ENCODE results near the gene NEO1. TPM values are rescaled to one million over a fixed set of nuclear protein-coding genes. Genes with fewer than 3 reads are reported as not detected.
A peak's percentile ranks its signal among the peaks of the same experiment; 100 is the strongest.

NEO1 gene
- total RNA-seq, 2 experiments from 2014 or later: 8.3 to 9.3 TPM

DNA sequence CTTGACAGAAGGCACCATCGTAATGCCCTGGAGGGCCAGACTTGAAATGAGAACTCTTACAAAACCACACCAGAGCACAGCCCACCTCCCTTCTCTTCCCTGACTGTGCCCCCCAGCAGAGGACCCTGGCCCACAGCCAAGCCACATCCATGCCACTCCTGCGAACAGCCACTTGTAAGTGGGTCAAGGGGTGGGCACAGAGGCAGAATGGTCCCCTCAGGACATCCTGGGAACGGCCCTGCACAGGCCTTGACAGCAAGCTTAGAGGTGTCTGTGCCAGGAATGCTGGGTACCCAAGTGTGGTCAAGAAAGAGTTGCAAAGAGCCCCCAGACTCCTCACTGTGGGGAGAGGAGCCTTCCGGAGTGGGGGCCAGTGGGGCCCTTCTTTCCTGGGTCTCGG, 283.2 kb downstream of the NEO1 start:
- Mint-ChIP-seq H3K36me3 (no peaks in the 10 kb centered on the region), H3K27ac (no peak overlapping the region), H3K9me3 (no peaks in the 10 kb centered on the region), H3K4me3 (no peak overlapping the region), H3K27me3 (no peaks in the 10 kb centered on the region), H3K4me1 (ENCODE audit: low read depth) (no peaks in the 10 kb centered on the region)
- DNase-seq: no peak
- ChIA-PET POLR2A (no interaction called here), CTCF (no interaction called here)
- intact Hi-C loops (cut with micrococcal nuclease): no loop called here

DNA sequence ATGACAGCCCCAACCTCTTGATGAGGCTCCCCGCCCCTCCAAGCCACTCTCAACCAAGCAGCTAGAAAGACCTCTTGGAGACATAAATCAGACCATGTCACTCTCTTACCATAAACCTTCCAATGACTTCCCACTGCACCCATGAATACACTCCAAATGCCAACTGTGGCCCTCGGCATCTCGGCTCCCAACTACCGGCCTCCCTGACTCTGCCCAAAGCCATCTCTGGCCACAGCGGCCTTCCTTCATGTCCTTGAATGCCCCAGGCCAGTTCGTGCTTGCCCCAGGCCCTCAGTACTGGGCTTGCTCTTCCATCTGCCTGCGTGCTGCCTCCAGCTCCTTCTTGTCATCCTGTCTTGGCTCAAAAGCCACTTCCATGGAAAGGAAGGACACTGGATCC, 284.5 kb downstream of the NEO1 start:
- no peak for DNase-seq
- ChIA-PET POLR2A (no interaction called here), CTCF (no interaction called here)
- Mint-ChIP-seq H3K36me3 (no peaks in the 10 kb centered on the region), H3K4me1 (ENCODE audit: low read depth) (no peaks in the 10 kb centered on the region), H3K27ac (no peak overlapping the region), H3K9me3 (no peaks in the 10 kb centered on the region), H3K4me3 (no peak overlapping the region), H3K27me3 (no peaks in the 10 kb centered on the region)
- intact Hi-C loops (cut with micrococcal nuclease): no loop called here

DNA sequence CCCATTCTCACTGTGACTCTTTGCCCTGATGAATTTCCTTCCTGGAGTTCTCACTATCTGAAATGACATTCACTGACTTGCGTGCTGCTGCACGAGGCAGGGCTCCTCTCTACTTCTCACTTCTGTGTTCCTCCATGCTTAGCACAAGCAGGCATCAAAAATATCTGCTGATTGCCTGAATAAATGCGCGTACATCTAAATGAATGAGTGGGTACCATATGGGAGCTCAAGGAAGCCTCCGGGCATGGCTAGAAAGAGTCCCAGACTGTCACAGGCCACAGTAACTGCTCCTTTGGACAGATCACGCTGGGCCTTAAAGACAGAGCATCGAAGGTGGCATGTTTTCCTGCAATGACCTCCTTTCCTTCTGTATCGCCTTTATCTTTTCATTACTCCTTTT, 284.9 kb downstream of the NEO1 start:
- ChIA-PET CTCF (no interaction called here), POLR2A (no interaction called here)
- Mint-ChIP-seq H3K27ac (no peak overlapping the region), H3K4me3 (no peak overlapping the region), H3K4me1 (ENCODE audit: low read depth) (no peaks in the 10 kb centered on the region), H3K36me3 (no peaks in the 10 kb centered on the region), H3K9me3 (no peaks in the 10 kb centered on the region), H3K27me3 (no peaks in the 10 kb centered on the region)
- no peak for DNase-seq
- intact Hi-C loops (cut with micrococcal nuclease): no loop called here

DNA sequence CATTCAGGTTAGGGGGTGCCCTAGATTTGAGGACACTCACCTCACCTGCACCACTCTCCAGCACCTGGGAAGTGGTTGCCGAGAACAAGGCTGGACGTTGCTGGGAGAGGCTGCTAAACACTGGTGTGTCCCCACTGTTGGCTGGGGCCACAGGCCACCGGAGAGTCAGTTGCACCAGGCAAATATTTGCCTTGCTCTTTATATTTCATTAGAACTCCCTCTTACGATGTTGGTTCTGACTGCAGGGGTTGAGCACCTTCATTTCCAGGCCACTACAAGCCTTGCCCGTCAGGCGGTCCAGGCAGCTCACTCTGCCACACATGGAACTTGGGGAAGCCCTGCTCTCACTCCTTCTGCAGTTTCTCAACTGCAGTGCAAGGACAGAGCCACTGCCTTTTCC, 285.8 kb downstream of the NEO1 start:
- CTCF ChIA-PET: no interaction called here
- intact Hi-C loops (cut with micrococcal nuclease): no loop called here
- peaks cover 6% of the 10 kb centered on the region for H3K9me3 Mint-ChIP-seq
- POLR2A ChIA-PET: no interaction called here
- DNase-seq: no peak
- no peaks in the 10 kb centered on the region for H3K4me1 Mint-ChIP-seq (ENCODE audit: low read depth)
- peaks cover 2% of the 10 kb centered on the region for H3K36me3 Mint-ChIP-seq
- no peak overlapping the region for H3K4me3 Mint-ChIP-seq
- no peak overlapping the region for H3K27ac Mint-ChIP-seq
- H3K27me3 Mint-ChIP-seq: peaks cover 3% of the 10 kb centered on the region

- CTCF ChIA-PET: interaction anchor here (0.6 to 0.8 kb wide), 2 partner anchors 27 to 617 kb away, joined by 3 read pairs; no protein-coding TSS in a partner anchor
- no peaks in the 10 kb centered on the region for H3K4me1 Mint-ChIP-seq (ENCODE audit: low read depth)
- peaks cover 3% of the 10 kb centered on the region for H3K27me3 Mint-ChIP-seq
Observed at GRCh38 chr15:73338606-73339374, 286.5 kb downstream of the NEO1 start.

GRCh38 chr15:73340502-73341192, 288.4 kb downstream of the NEO1 start:
- peaks cover 2% of the 10 kb centered on the region for H3K36me3 Mint-ChIP-seq

More at GRCh38 chr15:73338606-73339374, 286.5 kb downstream of the NEO1 start:
- peaks cover 14% of the 10 kb centered on the region for H3K9me3 Mint-ChIP-seq
- intact Hi-C loops (cut with micrococcal nuclease): no loop called here
- DNase-seq: no peak
- H3K4me3 Mint-ChIP-seq: no peak overlapping the region
- POLR2A ChIA-PET: no interaction called here
- H3K27ac Mint-ChIP-seq: no peak overlapping the region
- peaks cover 2% of the 10 kb centered on the region for H3K36me3 Mint-ChIP-seq

GRCh38 chr15:73341886-73342600, 289.8 kb downstream of the NEO1 start:
- intact Hi-C loops (cut with micrococcal nuclease): no loop called here
- Mint-ChIP-seq H3K36me3 (peaks cover 2% of the 10 kb centered on the region), H3K4me1 (ENCODE audit: low read depth) (no peaks in the 10 kb centered on the region), H3K27me3 (peaks cover 4% of the 10 kb centered on the region), H3K9me3 (peaks cover 14% of the 10 kb centered on the region), H3K4me3 (no peak overlapping the region), H3K27ac (no peak overlapping the region)
- POLR2A ChIA-PET: no interaction called here
- CTCF ChIA-PET: no interaction called here
- DNase-seq: no peak

More at GRCh38 chr15:73340502-73341192, 288.4 kb downstream of the NEO1 start:
- H3K27ac Mint-ChIP-seq: no peak overlapping the region
- DNase-seq: no peak
- POLR2A ChIA-PET: no interaction called here
- no peak overlapping the region for H3K4me3 Mint-ChIP-seq
- intact Hi-C loops (cut with micrococcal nuclease): no loop called here
- peaks cover 14% of the 10 kb centered on the region for H3K9me3 Mint-ChIP-seq
- peaks cover 3% of the 10 kb centered on the region for H3K27me3 Mint-ChIP-seq
- no peaks in the 10 kb centered on the region for H3K4me1 Mint-ChIP-seq (ENCODE audit: low read depth)
- CTCF ChIA-PET: no interaction called here

DNA sequence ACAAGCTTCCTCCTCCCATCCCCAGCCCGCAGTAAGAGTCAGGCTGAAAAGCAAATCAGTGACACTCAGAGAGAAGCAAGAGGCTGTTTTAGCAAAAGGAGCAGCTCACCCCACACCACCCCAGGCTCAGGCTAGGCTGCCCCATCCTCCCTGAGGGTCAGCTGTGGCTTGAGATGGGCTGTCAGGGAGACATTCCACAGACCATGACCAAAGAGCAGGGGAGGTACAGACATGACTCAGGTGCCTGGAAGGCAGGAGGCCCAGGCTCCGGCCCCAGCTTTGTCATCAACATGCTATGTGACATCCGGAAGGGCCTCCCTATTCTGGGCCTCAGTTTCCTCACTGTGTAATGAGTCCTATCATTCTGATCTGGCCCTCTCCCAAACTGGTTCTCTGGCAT, 291.8 kb downstream of the NEO1 start:
- no peak for DNase-seq
- peaks cover 14% of the 10 kb centered on the region for H3K9me3 Mint-ChIP-seq
- intact Hi-C loops (cut with micrococcal nuclease): no loop called here
- H3K4me1 Mint-ChIP-seq (ENCODE audit: low read depth): no peaks in the 10 kb centered on the region
- POLR2A ChIA-PET: no interaction called here
- H3K36me3 Mint-ChIP-seq: peaks cover 2% of the 10 kb centered on the region
- no peak overlapping the region for H3K4me3 Mint-ChIP-seq
- CTCF ChIA-PET: no interaction called here
- H3K27me3 Mint-ChIP-seq: peaks cover 6% of the 10 kb centered on the region
- no peak overlapping the region for H3K27ac Mint-ChIP-seq

- H3K9me3 Mint-ChIP-seq: peaks cover 14% of the 10 kb centered on the region
- ChIA-PET POLR2A (no interaction called here), CTCF (no interaction called here)
- peaks cover 6% of the 10 kb centered on the region for H3K27me3 Mint-ChIP-seq
- peaks cover 2% of the 10 kb centered on the region for H3K36me3 Mint-ChIP-seq
- intact Hi-C loops (cut with micrococcal nuclease): no loop called here
- no peak for DNase-seq
- H3K27ac Mint-ChIP-seq: no peak overlapping the region
- H3K4me3 Mint-ChIP-seq: no peak overlapping the region
- H3K4me1 Mint-ChIP-seq (ENCODE audit: low read depth): no peaks in the 10 kb centered on the region
Observed at GRCh38 chr15:73345658-73346057, 293.4 kb downstream of the NEO1 start.

DNA sequence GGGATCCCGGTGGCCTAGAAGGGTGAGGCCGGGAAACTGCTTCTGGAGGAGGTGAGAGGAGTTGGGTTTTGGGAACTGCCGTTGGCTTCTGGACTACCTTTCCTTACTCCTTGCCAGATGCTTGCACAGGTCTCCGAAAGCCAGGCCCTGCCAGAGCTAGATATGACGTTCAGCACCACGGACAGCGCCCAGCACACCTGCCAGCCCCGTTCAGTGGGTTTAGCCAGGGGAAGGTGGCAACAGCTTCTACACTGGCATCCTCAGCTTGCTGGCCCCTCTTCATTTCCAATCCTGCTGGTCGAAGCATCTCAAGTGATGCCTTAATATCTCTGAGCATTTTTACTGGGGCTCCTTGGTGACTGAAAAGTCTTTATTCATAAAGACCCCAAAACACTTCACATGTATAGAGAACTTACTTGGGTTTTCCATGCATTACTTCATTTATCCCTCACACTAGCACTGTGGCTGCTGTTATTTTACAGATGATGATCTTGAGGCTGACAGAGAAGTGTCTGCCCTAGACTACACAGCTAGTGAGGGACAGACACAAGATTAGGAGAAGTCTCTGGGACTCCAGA, 294.6 kb downstream of the NEO1 start:
- H3K27ac Mint-ChIP-seq: no peak overlapping the region
- H3K36me3 Mint-ChIP-seq: peaks cover 2% of the 10 kb centered on the region
- no peak overlapping the region for H3K4me3 Mint-ChIP-seq
- H3K27me3 Mint-ChIP-seq: peaks cover 6% of the 10 kb centered on the region
- H3K4me1 Mint-ChIP-seq (ENCODE audit: low read depth): no peaks in the 10 kb centered on the region
- intact Hi-C loops (cut with micrococcal nuclease): no loop called here
- ChIA-PET CTCF (no interaction called here), POLR2A (no interaction called here)
- H3K9me3 Mint-ChIP-seq: peaks cover 14% of the 10 kb centered on the region
- DNase-seq: peak; percentile 71

GRCh38 chr15:73349191-73349590, 296.9 kb downstream of the NEO1 start:
- intact Hi-C loops (cut with micrococcal nuclease): no loop called here
- DNase-seq: no peak
- Mint-ChIP-seq H3K9me3 (no peaks in the 10 kb centered on the region), H3K36me3 (no peaks in the 10 kb centered on the region), H3K4me3 (no peak overlapping the region), H3K4me1 (ENCODE audit: low read depth) (no peaks in the 10 kb centered on the region), H3K27ac (no peak overlapping the region), H3K27me3 (peaks cover 4% of the 10 kb centered on the region)
- ChIA-PET POLR2A (no interaction called here), CTCF (no interaction called here)

- CTCF ChIA-PET: no interaction called here
- H3K4me1 Mint-ChIP-seq (ENCODE audit: low read depth): no peaks in the 10 kb centered on the region
- no peaks in the 10 kb centered on the region for H3K9me3 Mint-ChIP-seq
- intact Hi-C loops (cut with micrococcal nuclease): no loop called here
- no peak overlapping the region for H3K27ac Mint-ChIP-seq
- no peak overlapping the region for H3K4me3 Mint-ChIP-seq
- POLR2A ChIA-PET: no interaction called here
- H3K27me3 Mint-ChIP-seq: peaks cover 6% of the 10 kb centered on the region
- no peaks in the 10 kb centered on the region for H3K36me3 Mint-ChIP-seq
- DNase-seq: no peak
Observed at GRCh38 chr15:73352082-73352481, 299.8 kb downstream of the NEO1 start.
